ENCODE measurements around the gene EEFSEC. TPM values are rescaled to one million over a fixed set of nuclear protein-coding genes. Genes with fewer than 3 reads are reported as not detected.

EEFSEC gene
- total RNA-seq, 2 experiments from 2014 or later, result 19.2 to 19.6 TPM

- ChIA-PET CTCF (no interaction called here), POLR2A (no interaction called here)
- TF ChIP-seq CTCF (IDR thresholded peaks at IDR 0.05), result no peak
- H3K36me3 Mint-ChIP-seq (ENCODE audit: low read depth), result no peaks in the 10 kb centered on the region
- DNase-seq (no peak), ATAC-seq (peak; percentile 45)
- intact Hi-C loops (cut with micrococcal nuclease), result no loop called here
- peak overlapping the region; percentile 63 for H3K27ac Mint-ChIP-seq
- no peaks in the 10 kb centered on the region for H3K27me3 Mint-ChIP-seq
- H3K4me1 Mint-ChIP-seq (ENCODE audit: low read depth), result peaks cover 16% of the 10 kb centered on the region
- H3K4me3 Mint-ChIP-seq, result no peak overlapping the region
- no peaks in the 10 kb centered on the region for H3K9me3 Mint-ChIP-seq
Observed at GRCh38 chr3:128326051-128326823, 173.0 kb downstream of the EEFSEC start.

GRCh38 chr3:128327606-128328031 lies 174.3 kb downstream of the EEFSEC start:
- DNase-seq (no peak), ATAC-seq (no peak)
- peaks cover 13% of the 10 kb centered on the region for H3K4me1 Mint-ChIP-seq (ENCODE audit: low read depth)
- no peaks in the 10 kb centered on the region for H3K36me3 Mint-ChIP-seq (ENCODE audit: low read depth)
- no peaks in the 10 kb centered on the region for H3K27me3 Mint-ChIP-seq
- intact Hi-C loops (cut with micrococcal nuclease), result no loop called here
- CTCF ChIA-PET, result no interaction called here
- TF ChIP-seq CTCF (IDR thresholded peaks at IDR 0.05), result no peak
- H3K27ac Mint-ChIP-seq, result peak overlapping the region; percentile 64
- POLR2A ChIA-PET, result no interaction called here
- H3K9me3 Mint-ChIP-seq, result no peaks in the 10 kb centered on the region
- H3K4me3 Mint-ChIP-seq, result no peak overlapping the region

- ChIA-PET CTCF (no interaction called here), POLR2A (interaction anchor here (0.6 kb wide), 1 partner anchor 265 kb away, joined by 3 read pairs; no protein-coding TSS in a partner anchor)
- Mint-ChIP-seq H3K27ac (no peak overlapping the region), H3K36me3 (ENCODE audit: low read depth) (no peaks in the 10 kb centered on the region), H3K9me3 (no peaks in the 10 kb centered on the region), H3K27me3 (no peaks in the 10 kb centered on the region), H3K4me1 (ENCODE audit: low read depth) (peaks cover 13% of the 10 kb centered on the region), H3K4me3 (no peak overlapping the region)
- no peak for TF ChIP-seq CTCF (IDR thresholded peaks at IDR 0.05)
- no peak for ATAC-seq
- no peak for DNase-seq
- intact Hi-C loops (cut with micrococcal nuclease), result no loop called here
Observed at GRCh38 chr3:128328546-128329458, 175.5 kb downstream of the EEFSEC start.

GRCh38 chr3:128329491-128330213 lies 176.4 kb downstream of the EEFSEC start:
- intact Hi-C loops (cut with micrococcal nuclease), result no loop called here
- POLR2A ChIA-PET, result interaction anchor here (0.6 kb wide), 1 partner anchor 265 kb away, joined by 3 read pairs; no protein-coding TSS in a partner anchor
- TF ChIP-seq CTCF (IDR thresholded peaks at IDR 0.05), result no peak
- DNase-seq, result no peak
- Mint-ChIP-seq H3K4me3 (no peak overlapping the region), H3K27me3 (no peaks in the 10 kb centered on the region), H3K36me3 (ENCODE audit: low read depth) (no peaks in the 10 kb centered on the region), H3K9me3 (no peaks in the 10 kb centered on the region), H3K27ac (no peak overlapping the region), H3K4me1 (ENCODE audit: low read depth) (peaks cover 13% of the 10 kb centered on the region)
- no peak for ATAC-seq
- CTCF ChIA-PET, result interaction anchor here (1.0 kb wide), 1 partner anchor 103 kb away, joined by 3 read pairs; no protein-coding TSS in a partner anchor
